Stomach (tissue), 4 donors: ENCODE measurements around the gene TBX10.

Source experiments
- EP300 ChIP-seq: sonication (generic); formaldehyde crosslinking; IDR thresholded peaks from one replicate; pipeline ENCODE4 v1.6.1; 2017; ENCODE audit warnings: antibody characterized with exemption
- TF ChIP-seq, protein P1 (sequence below), 7 experiments: fragments of 450-650 bp in 4 of 7; fragments of 200-600 bp in 3 of 7; sonication (generic) in 3 of 7; IDR thresholded peaks; one replicate each; pipeline ENCODE4 v1.5.1; 2016 to 2019; ENCODE audit warnings: antibody characterized with exemption in 7 of 7, control low read depth in 2 of 7, mild to moderate bottlenecking in 1 of 7

DNA sequence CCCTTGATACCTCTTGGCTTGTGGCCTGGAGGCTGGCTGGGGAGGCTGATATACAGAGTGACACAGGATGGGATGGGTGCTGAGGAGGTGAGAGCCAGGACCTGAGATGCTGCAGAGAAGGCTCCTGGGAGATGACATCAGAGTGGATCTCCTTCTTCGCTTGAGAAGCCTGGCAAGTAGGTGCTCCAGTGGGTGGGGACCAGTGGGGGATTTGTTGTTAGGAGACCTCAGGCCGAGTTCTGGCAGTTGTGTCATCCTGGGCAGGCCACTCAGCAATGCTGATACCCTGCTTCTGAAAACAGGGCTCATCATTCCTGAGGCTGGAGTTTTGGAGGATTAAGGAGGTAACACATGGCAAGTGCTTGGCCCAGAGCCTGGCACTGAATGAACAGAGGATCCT lies 34.7 kb downstream of the TBX10 start:
- TF ChIP-seq, protein P1, sequence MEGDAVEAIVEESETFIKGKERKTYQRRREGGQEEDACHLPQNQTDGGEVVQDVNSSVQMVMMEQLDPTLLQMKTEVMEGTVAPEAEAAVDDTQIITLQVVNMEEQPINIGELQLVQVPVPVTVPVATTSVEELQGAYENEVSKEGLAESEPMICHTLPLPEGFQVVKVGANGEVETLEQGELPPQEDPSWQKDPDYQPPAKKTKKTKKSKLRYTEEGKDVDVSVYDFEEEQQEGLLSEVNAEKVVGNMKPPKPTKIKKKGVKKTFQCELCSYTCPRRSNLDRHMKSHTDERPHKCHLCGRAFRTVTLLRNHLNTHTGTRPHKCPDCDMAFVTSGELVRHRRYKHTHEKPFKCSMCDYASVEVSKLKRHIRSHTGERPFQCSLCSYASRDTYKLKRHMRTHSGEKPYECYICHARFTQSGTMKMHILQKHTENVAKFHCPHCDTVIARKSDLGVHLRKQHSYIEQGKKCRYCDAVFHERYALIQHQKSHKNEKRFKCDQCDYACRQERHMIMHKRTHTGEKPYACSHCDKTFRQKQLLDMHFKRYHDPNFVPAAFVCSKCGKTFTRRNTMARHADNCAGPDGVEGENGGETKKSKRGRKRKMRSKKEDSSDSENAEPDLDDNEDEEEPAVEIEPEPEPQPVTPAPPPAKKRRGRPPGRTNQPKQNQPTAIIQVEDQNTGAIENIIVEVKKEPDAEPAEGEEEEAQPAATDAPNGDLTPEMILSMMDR (IDR thresholded peaks at IDR 0.05): no peak
- no peak for TF ChIP-seq EP300
